HTR-8/SVneo (cell line): ENCODE results near the gene CX3CL1.

Experiments used
- DNase-seq: peaks from one replicate; pipeline ENCODE4 v3.0.0; 2011; ENCODE audit warnings: low spot score, mixed read lengths; ENCODE audit not compliant: insufficient read length
- FAIRE-seq: peaks from 2 replicates; lab custom pipeline; 2011; peaks lifted over from hg19 to GRCh38; lab: Jason Lieb, UNC

The CX3CL1 gene

GRCh38 chr16:57380671-57381462 lies 8.6 kb downstream of the CX3CL1 start:
- DNase-seq (no peak), FAIRE-seq (no peak)

GRCh38 chr16:57381791-57382534 lies 9.7 kb downstream of the CX3CL1 start:
- FAIRE-seq (no peak), DNase-seq (no peak)

- DNase-seq = no peak
- no peak for FAIRE-seq
These were observed 10.4 kb downstream of the CX3CL1 start for GRCh38 chr16:57382535-57383275.

- DNase-seq = peak; percentile 65
- FAIRE-seq = no peak
These were observed 11.3 kb downstream of the CX3CL1 start for GRCh38 chr16:57383276-57384247.

GRCh38 chr16:57384248-57385070 lies 12.2 kb downstream of the CX3CL1 start:
- FAIRE-seq = no peak
- no peak for DNase-seq

GRCh38 chr16:57385083-57385482 lies 12.8 kb downstream of the CX3CL1 start:
- DNase-seq (no peak), FAIRE-seq (no peak)

- FAIRE-seq (no peak), DNase-seq (no peak)
These were observed 14.2 kb downstream of the CX3CL1 start for GRCh38 chr16:57386381-57386951.

- FAIRE-seq = no peak
- no peak for DNase-seq
These were observed 15.5 kb downstream of the CX3CL1 start for GRCh38 chr16:57387598-57388354.

GRCh38 chr16:57388359-57389086 lies 16.2 kb downstream of the CX3CL1 start:
- DNase-seq (no peak), FAIRE-seq (no peak)

GRCh38 chr16:57389087-57389468 lies 16.8 kb downstream of the CX3CL1 start:
- peak; percentile 99 for FAIRE-seq

GRCh38 chr16:57390636-57391295 lies 18.5 kb downstream of the CX3CL1 start:
- FAIRE-seq = no peak
- DNase-seq = no peak

More at GRCh38 chr16:57389087-57389468, 16.8 kb downstream of the CX3CL1 start:
- no peak for DNase-seq

GRCh38 chr16:57391300-57391699 lies 19.0 kb downstream of the CX3CL1 start:
- DNase-seq (no peak), FAIRE-seq (no peak)

GRCh38 chr16:57391708-57392107 lies 19.4 kb downstream of the CX3CL1 start:
- FAIRE-seq (no peak), DNase-seq (no peak)

GRCh38 chr16:57392694-57393093 lies 20.4 kb downstream of the CX3CL1 start:
- FAIRE-seq (no peak), DNase-seq (no peak)

- no peak for FAIRE-seq
- DNase-seq = no peak
These were observed 22.2 kb downstream of the CX3CL1 start for GRCh38 chr16:57394444-57394843.

GRCh38 chr16:57395026-57395425 lies 22.7 kb downstream of the CX3CL1 start:
- FAIRE-seq (no peak), DNase-seq (no peak)

GRCh38 chr16:57396786-57397185 lies 24.5 kb downstream of the CX3CL1 start:
- FAIRE-seq = no peak

More at GRCh38 chr16:57396786-57397185, 24.5 kb downstream of the CX3CL1 start:
- DNase-seq = no peak
